Prostate gland (tissue), 2 donors: ENCODE results near the gene GAP43.

Source experiments
- CTCF ChIP-seq, 4 experiments: fragments of 200-600 bp in 2 of 4; fragments of 450-650 bp in 2 of 4; sonication (generic) in 2 of 4; IDR thresholded peaks; 1 replicate in 3 of 4; 2 replicates in 1 of 4; pipeline ENCODE4 v1.5.1; 2016 to 2019; ENCODE audit warnings: antibody characterized with exemption in 4 of 4, mild to moderate bottlenecking in 2 of 4, moderate library complexity in 2 of 4
- POLR2A ChIP-seq: fragments of 450-650 bp; IDR thresholded peaks from one replicate; pipeline ENCODE4 v1.6.1; 2016; ENCODE audit warnings: antibody characterized with exemption, mild to moderate bottlenecking

GRCh38 chr3:115670911-115671310, 47.6 kb downstream of the GAP43 start:
- TF ChIP-seq POLR2A (no peak), CTCF (IDR thresholded peaks at IDR 0.05) (no peak)
